GM12892 (cell line): ENCODE results near the gene GMCL2.

Experiments
- DNase-seq: peaks from one replicate; pipeline ENCODE4 v3.0.0; 2011; ENCODE audit not compliant: insufficient read length
- FAIRE-seq: peaks from 2 replicates; lab custom pipeline; 2011; peaks lifted over from hg19 to GRCh38; lab: Jason Lieb, UNC
- POLR2A ChIP-seq: IDR thresholded peaks from 2 replicates; pipeline ENCODE4 v1.6.1; 2011; ENCODE audit warnings: low read depth, low read length, control low read depth
- POLR2AphosphoS5 ChIP-seq: IDR thresholded peaks from 2 replicates; pipeline ENCODE4 v1.6.1; 2011; ENCODE audit warnings: low read depth, low read length, control low read depth
- TAF1 ChIP-seq: IDR thresholded peaks from 2 replicates; pipeline ENCODE4 v1.6.1; 2011; ENCODE audit warnings: low read depth, mild to moderate bottlenecking, control low read depth, low read length, borderline replicate concordance

The GMCL2 gene

GRCh38 chr5:178163772-178164735, 23.1 kb downstream of the GMCL2 start:
- peak; percentile 90 for DNase-seq
- peak; percentile 95 for FAIRE-seq
- TF ChIP-seq TAF1 = no peak
- TF ChIP-seq POLR2AphosphoS5 = no peak
- no peak for TF ChIP-seq POLR2A

- TF ChIP-seq POLR2A = no peak
- TF ChIP-seq TAF1 = no peak
- TF ChIP-seq POLR2AphosphoS5 = no peak
- DNase-seq = no peak
- FAIRE-seq = no peak
Observed at GRCh38 chr5:178162481-178162880, 24.7 kb downstream of the GMCL2 start.

- TF ChIP-seq TAF1 (no peak), POLR2AphosphoS5 (no peak), POLR2A (no peak)
Observed at GRCh38 chr5:178160176-178160575, 27.0 kb downstream of the GMCL2 start.

GRCh38 chr5:178155065-178155464, 32.1 kb downstream of the GMCL2 start:
- no peak for DNase-seq
- no peak for FAIRE-seq
- TF ChIP-seq TAF1 (no peak), POLR2A (no peak), POLR2AphosphoS5 (no peak)

More at GRCh38 chr5:178160176-178160575, 27.0 kb downstream of the GMCL2 start:
- FAIRE-seq = no peak
- no peak for DNase-seq

GRCh38 chr5:178153530-178154340, 33.4 kb downstream of the GMCL2 start, which contains the start of gene NHP2:
NHP2 (minus strand) TSS chr5:178153885; CDS start chr5:178153817, 68 bp downstream.
- peak; percentile 90 for DNase-seq
- peak; percentile 95 for FAIRE-seq
- TF ChIP-seq POLR2AphosphoS5 (peak; percentile 48; the same call in 1 of the 2 replicates), POLR2A (peak; percentile 56; the same call in 1 of the 2 replicates), TAF1 (no peak)

- TF ChIP-seq POLR2AphosphoS5 (0 out of 2 replicates have a peak, but pooled peaks have one; percentile 6), TAF1 (no peak), POLR2A (no peak; the same call in 1 of the 2 replicates)
- DNase-seq (no peak), FAIRE-seq (no peak)
Observed at GRCh38 chr5:178152491-178153444, 34.4 kb downstream of the GMCL2 start.

GRCh38 chr5:178150977-178151734, 36.0 kb downstream of the GMCL2 start:
- DNase-seq (no peak), FAIRE-seq (no peak)
- no peak for TF ChIP-seq TAF1
- no peak for TF ChIP-seq POLR2A
- no peak for TF ChIP-seq POLR2AphosphoS5

- TF ChIP-seq POLR2AphosphoS5 (no peak), POLR2A (no peak), TAF1 (no peak)
- FAIRE-seq = no peak
Observed at GRCh38 chr5:178149199-178149932, 37.8 kb downstream of the GMCL2 start.

GRCh38 chr5:178147406-178147805, 39.8 kb downstream of the GMCL2 start:
- no peak for TF ChIP-seq TAF1
- no peak for TF ChIP-seq POLR2AphosphoS5
- no peak for DNase-seq
- no peak for FAIRE-seq

More at GRCh38 chr5:178149199-178149932, 37.8 kb downstream of the GMCL2 start:
- no peak for DNase-seq

- TF ChIP-seq TAF1 = no peak
- TF ChIP-seq POLR2AphosphoS5 = no peak; the same call in none of the 2 replicates
- TF ChIP-seq POLR2A = no peak
- FAIRE-seq (peak; percentile 93), DNase-seq (peak; percentile 71)
Observed at GRCh38 chr5:178145965-178146820, 41.0 kb downstream of the GMCL2 start.
